GM12873 (cell line): ENCODE results near the gene SLC27A5.

ENCODE experiments used
- TF ChIP-seq, protein P1 (sequence below): IDR thresholded peaks from 2 replicates; pipeline ENCODE4 v1.5.1; 2012; ENCODE audit warnings: low read depth, mild to moderate bottlenecking, moderate library complexity, low read length, control low read depth; ENCODE audit not compliant: insufficient read depth; ENCODE audit errors: missing control alignments

The SLC27A5 gene

DNA sequence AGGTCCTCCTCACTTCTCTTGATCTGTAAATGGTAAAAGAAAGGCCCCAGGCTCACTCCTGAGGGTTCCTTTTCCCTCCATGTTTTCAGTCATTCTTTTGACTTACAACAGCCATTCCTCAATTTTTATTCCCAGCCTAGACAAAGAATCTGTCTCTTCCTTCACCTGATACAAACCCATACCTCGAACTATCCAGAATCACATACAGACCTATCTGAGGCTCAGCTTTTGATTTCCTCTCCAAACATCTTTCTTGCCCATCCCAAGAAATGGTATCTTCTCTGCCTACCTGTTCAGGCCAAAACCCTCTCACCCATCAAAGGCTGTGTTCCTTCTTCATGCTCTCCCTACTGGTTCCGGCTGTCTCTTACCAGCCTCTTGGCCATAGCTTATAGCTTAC, 40.9 kb upstream of the SLC27A5 start:
- TF ChIP-seq, protein P1, sequence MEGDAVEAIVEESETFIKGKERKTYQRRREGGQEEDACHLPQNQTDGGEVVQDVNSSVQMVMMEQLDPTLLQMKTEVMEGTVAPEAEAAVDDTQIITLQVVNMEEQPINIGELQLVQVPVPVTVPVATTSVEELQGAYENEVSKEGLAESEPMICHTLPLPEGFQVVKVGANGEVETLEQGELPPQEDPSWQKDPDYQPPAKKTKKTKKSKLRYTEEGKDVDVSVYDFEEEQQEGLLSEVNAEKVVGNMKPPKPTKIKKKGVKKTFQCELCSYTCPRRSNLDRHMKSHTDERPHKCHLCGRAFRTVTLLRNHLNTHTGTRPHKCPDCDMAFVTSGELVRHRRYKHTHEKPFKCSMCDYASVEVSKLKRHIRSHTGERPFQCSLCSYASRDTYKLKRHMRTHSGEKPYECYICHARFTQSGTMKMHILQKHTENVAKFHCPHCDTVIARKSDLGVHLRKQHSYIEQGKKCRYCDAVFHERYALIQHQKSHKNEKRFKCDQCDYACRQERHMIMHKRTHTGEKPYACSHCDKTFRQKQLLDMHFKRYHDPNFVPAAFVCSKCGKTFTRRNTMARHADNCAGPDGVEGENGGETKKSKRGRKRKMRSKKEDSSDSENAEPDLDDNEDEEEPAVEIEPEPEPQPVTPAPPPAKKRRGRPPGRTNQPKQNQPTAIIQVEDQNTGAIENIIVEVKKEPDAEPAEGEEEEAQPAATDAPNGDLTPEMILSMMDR, result no peak

- TF ChIP-seq, protein P1, result no peak
These were observed 40.0 kb upstream of the SLC27A5 start for GRCh38 chr19:58551577-58552471.

DNA sequence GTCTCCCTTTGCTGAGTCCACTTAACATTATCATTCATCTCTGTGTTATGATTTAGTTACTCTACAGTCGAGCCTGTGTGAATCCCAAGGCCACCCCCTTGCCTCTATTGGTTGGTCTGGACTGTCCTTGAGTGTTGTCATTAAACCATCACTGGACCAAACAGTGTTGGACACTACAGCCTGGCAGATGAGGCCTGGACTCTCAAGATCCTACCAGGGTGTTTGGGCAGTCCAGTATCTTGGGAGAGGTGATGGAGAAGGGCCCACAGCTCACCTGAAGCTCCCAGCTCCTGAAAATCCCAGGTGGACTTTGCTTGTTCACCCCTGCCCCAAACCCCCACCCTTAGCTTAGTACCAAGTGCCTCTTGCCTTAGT, 39.3 kb upstream of the SLC27A5 start:
- TF ChIP-seq, protein P1, result no peak

- TF ChIP-seq, protein P1, result no peak
These were observed 38.8 kb upstream of the SLC27A5 start for GRCh38 chr19:58550362-58551122.

- TF ChIP-seq, protein P1, result no peak
These were observed 38.0 kb upstream of the SLC27A5 start for GRCh38 chr19:58549664-58550361.

DNA sequence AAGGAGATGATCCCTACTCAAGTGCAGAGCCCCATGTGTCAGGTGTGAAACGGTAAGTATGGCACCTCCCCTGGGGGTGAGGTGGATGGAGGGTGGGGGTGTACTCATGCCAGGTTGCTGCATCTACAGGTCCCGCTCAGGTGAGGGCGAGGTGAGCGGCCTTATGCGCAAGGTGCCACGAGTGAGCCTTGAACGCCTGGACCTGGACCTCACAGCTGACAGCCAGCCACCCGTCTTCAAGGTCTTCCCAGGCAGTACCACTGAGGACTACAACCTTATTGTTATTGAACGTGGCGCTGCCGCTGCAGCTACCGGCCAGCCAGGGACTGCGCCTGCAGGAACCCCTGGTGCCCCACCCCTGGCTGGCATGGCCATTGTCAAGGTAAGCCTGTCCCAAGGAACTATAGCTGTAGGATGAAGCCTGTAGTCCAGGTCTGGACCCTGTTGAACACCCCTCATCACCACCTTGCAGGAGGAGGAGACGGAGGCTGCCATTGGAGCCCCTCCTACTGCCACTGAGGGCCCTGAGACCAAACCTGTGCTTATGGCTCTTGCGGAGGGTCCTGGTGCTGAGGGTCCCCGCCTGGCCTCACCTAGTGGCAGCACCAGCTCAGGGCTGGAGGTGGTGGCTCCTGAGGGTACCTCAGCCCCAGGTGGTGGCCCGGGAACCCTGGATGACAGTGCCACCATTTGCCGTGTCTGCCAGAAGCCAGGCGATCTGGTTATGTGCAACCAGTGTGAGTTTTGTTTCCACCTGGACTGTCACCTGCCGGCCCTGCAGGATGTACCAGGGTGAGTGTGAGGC, 37.3 kb upstream of the SLC27A5 start:
- TF ChIP-seq, protein P1, result no peak
